ENCODE results near the gene RAPGEF4.

The RAPGEF4 gene

GRCh38 chr2:172962824-172963223 is 227.2 kb downstream of the RAPGEF4 start:
- TF ChIP-seq CTCF (IDR thresholded peaks at IDR 0.05; ENCODE audit: insufficient read depth, missing control alignments), result no peak
- FAIRE-seq (no peak), DNase-seq (ENCODE audit: insufficient read length, low spot score) (no peak)

- no peak for DNase-seq (ENCODE audit: insufficient read length, low spot score)
- no peak for FAIRE-seq
- TF ChIP-seq CTCF (IDR thresholded peaks at IDR 0.05; ENCODE audit: insufficient read depth, missing control alignments), result no peak
Measured at GRCh38 chr2:172964511-172965139, 229.0 kb downstream of the RAPGEF4 start.

- FAIRE-seq (no peak), DNase-seq (ENCODE audit: insufficient read length, low spot score) (no peak)
- no peak for TF ChIP-seq CTCF (IDR thresholded peaks at IDR 0.05; ENCODE audit: insufficient read depth, missing control alignments)
Measured at GRCh38 chr2:172965433-172966212, 230.0 kb downstream of the RAPGEF4 start.

- FAIRE-seq, result no peak
- no peak for TF ChIP-seq CTCF (IDR thresholded peaks at IDR 0.05; ENCODE audit: insufficient read depth, missing control alignments)
- DNase-seq (ENCODE audit: insufficient read length, low spot score), result no peak
Measured at GRCh38 chr2:172967036-172967982, 231.7 kb downstream of the RAPGEF4 start.

GRCh38 chr2:172968061-172968469 is 232.4 kb downstream of the RAPGEF4 start:
- FAIRE-seq, result no peak
- DNase-seq (ENCODE audit: insufficient read length, low spot score), result no peak
- TF ChIP-seq CTCF (IDR thresholded peaks at IDR 0.05; ENCODE audit: insufficient read depth, missing control alignments), result no peak

- DNase-seq (ENCODE audit: insufficient read length, low spot score) (no peak), FAIRE-seq (no peak)
- no peak for TF ChIP-seq CTCF (IDR thresholded peaks at IDR 0.05; ENCODE audit: insufficient read depth, missing control alignments)
Measured at GRCh38 chr2:172969166-172969565, 233.5 kb downstream of the RAPGEF4 start.
